HEK293T (cell line): ENCODE measurements around the gene NUDT7.

Source experiments
- ARNT ChIP-seq: fragments of 450-650 bp; IDR thresholded peaks from 2 replicates; pipeline ENCODE4 v1.6.1; 2017; ENCODE audit warnings: mild to moderate bottlenecking
- BHLHE40 ChIP-seq: fragments of 450-650 bp; IDR thresholded peaks from 2 replicates; pipeline ENCODE4 v1.6.1; 2016; ENCODE audit warnings: mild to moderate bottlenecking, moderate library complexity, borderline replicate concordance
- CTBP1 ChIP-seq: fragments of 450-650 bp; IDR thresholded peaks from 2 replicates; pipeline ENCODE4 v1.6.1; 2016; ENCODE audit warnings: borderline replicate concordance
- ELF4 ChIP-seq: fragments of 450-650 bp; IDR thresholded peaks from 2 replicates; pipeline ENCODE4 v1.6.1; 2017; ENCODE audit warnings: antibody characterized with exemption
- FOXA1 ChIP-seq: fragments of 450-650 bp; IDR thresholded peaks from 2 replicates; pipeline ENCODE4 v1.6.1; 2016; ENCODE audit warnings: mild to moderate bottlenecking
- FOXK2 ChIP-seq: fragments of 450-650 bp; IDR thresholded peaks from 2 replicates; pipeline ENCODE4 v1.6.1; 2016; ENCODE audit warnings: mild to moderate bottlenecking
- HDGF ChIP-seq: fragments of 450-650 bp; IDR thresholded peaks from 2 replicates; pipeline ENCODE4 v1.6.1; 2017; ENCODE audit warnings: antibody characterized with exemption, borderline replicate concordance
- L3MBTL2 ChIP-seq: fragments of 450-650 bp; conservative IDR thresholded peaks from 2 replicates; pipeline ENCODE4 v1.6.1; 2016; ENCODE audit warnings: mild to moderate bottlenecking
- LEF1 ChIP-seq: fragments of 450-650 bp; IDR thresholded peaks from 2 replicates; pipeline ENCODE4 v1.6.1; 2017; ENCODE audit warnings: mild to moderate bottlenecking, borderline replicate concordance
- PKNOX1 ChIP-seq: fragments of 450-650 bp; IDR thresholded peaks from 2 replicates; pipeline ENCODE4 v1.6.1; 2016
- SP1 ChIP-seq: fragments of 450-650 bp; IDR thresholded peaks from 2 replicates; pipeline ENCODE4 v1.6.1; 2017
- SUZ12 ChIP-seq: fragments of 450-650 bp; IDR thresholded peaks from 2 replicates; pipeline ENCODE4 v1.6.1; 2016; ENCODE audit warnings: mild to moderate bottlenecking
- TARDBP ChIP-seq: fragments of 450-650 bp; IDR thresholded peaks from 2 replicates; pipeline ENCODE4 v1.6.1; 2016

GRCh38 chr16:77790912-77791311, 68.6 kb downstream of the NUDT7 start:
- TF ChIP-seq SUZ12 (no peak), ARNT (no peak), SP1 (no peak), BHLHE40 (no peak), FOXA1 (no peak), HDGF (no peak), CTBP1 (no peak), ELF4 (no peak), LEF1 (no peak), PKNOX1 (no peak), FOXK2 (no peak), TARDBP (no peak), L3MBTL2 (no peak)
